ENCODE data around the gene SLC35E3. TPM values are rescaled to one million over a fixed set of nuclear protein-coding genes. Genes with fewer than 3 reads are reported as not detected.
"Not testable (repeated sequence)": the region's sequence is repeated elsewhere in the genome, so short reads cannot be mapped to it uniquely, and the experiment has no call there.

The SLC35E3 gene
- total RNA-seq, 2 donors from 2014 or later = 6.8 to 7.1 TPM

GRCh38 chr12:68809190-68810026 is 63.4 kb downstream of the SLC35E3 start:
- intact Hi-C loops (cut with DNase I) = loop anchor here (10.0 kb wide), 1 partner anchor 65 kb away; the partner anchor contains the start of gene SLC35E3
- no peak for TF ChIP-seq CTCF (IDR thresholded peaks at IDR 0.05)
- peak overlapping the region in 1 of 2 donors; percentile 98 for H3K9ac ChIP-seq (ENCODE audit: low read depth in 2 of 2, low read length in 2 of 2)
- H3K27ac ChIP-seq = peak overlapping the region; percentile 100
- no peak for DNase-seq
- H3K27me3 ChIP-seq = no peaks in the 10 kb centered on the region
- H3K36me3 ChIP-seq = no peaks in the 10 kb centered on the region
- no peaks in the 10 kb centered on the region for H3K9me3 ChIP-seq
- H3K4me3 ChIP-seq = peak overlapping the region; percentile 85
- no peaks in the 10 kb centered on the region for H3K4me1 ChIP-seq

GRCh38 chr12:68810027-68810389 is 64.0 kb downstream of the SLC35E3 start:
- H3K36me3 ChIP-seq; H3K27me3 ChIP-seq; H3K4me3 ChIP-seq; H3K9me3 ChIP-seq; intact Hi-C loops (cut with DNase I); H3K4me1 ChIP-seq; DNase-seq; H3K27ac ChIP-seq: not testable (repeated sequence)
- peak overlapping the region in 1 of 2 donors; percentile 19 for H3K9ac ChIP-seq (ENCODE audit: low read depth in 2 of 2, low read length in 2 of 2)

- intact Hi-C loops (cut with DNase I); H3K9me3 ChIP-seq; H3K27ac ChIP-seq; H3K36me3 ChIP-seq; DNase-seq; H3K4me3 ChIP-seq; H3K9ac ChIP-seq (ENCODE audit: low read depth in 2 of 2, low read length in 2 of 2); H3K4me1 ChIP-seq; H3K27me3 ChIP-seq: not testable (repeated sequence)
Observed at GRCh38 chr12:68811573-68811972, 65.6 kb downstream of the SLC35E3 start.

- no peaks in the 10 kb centered on the region for H3K9me3 ChIP-seq
- TF ChIP-seq CTCF (IDR thresholded peaks at IDR 0.05) = no peak
- H3K4me3 ChIP-seq = no peak overlapping the region
- no peaks in the 10 kb centered on the region for H3K4me1 ChIP-seq
- H3K27ac ChIP-seq = no peak overlapping the region
- intact Hi-C loops (cut with DNase I) = no loop called here
- no peak overlapping the region for H3K9ac ChIP-seq (ENCODE audit: low read depth in 2 of 2, low read length in 2 of 2)
- no peak for DNase-seq
- H3K36me3 ChIP-seq = peaks cover 5% of the 10 kb centered on the region
- no peaks in the 10 kb centered on the region for H3K27me3 ChIP-seq
Observed at GRCh38 chr12:68812553-68813241, 66.7 kb downstream of the SLC35E3 start.

GRCh38 chr12:68813242-68813593 is 67.2 kb downstream of the SLC35E3 start:
- no peak for DNase-seq
- Histone ChIP-seq H3K9me3 (no peaks in the 10 kb centered on the region), H3K27me3 (no peaks in the 10 kb centered on the region), H3K4me1 (no peaks in the 10 kb centered on the region), H3K36me3 (peaks cover 5% of the 10 kb centered on the region), H3K9ac (ENCODE audit: low read depth in 2 of 2, low read length in 2 of 2) (no peak overlapping the region), H3K27ac (no peak overlapping the region), H3K4me3 (no peak overlapping the region)
- intact Hi-C loops (cut with DNase I) = no loop called here
- no peak for TF ChIP-seq CTCF (IDR thresholded peaks at IDR 0.05)

GRCh38 chr12:68814490-68815231 is 68.7 kb downstream of the SLC35E3 start:
- H3K27ac ChIP-seq = no peak overlapping the region
- no peaks in the 10 kb centered on the region for H3K4me1 ChIP-seq
- no peak overlapping the region for H3K4me3 ChIP-seq
- H3K9me3 ChIP-seq = no peaks in the 10 kb centered on the region
- intact Hi-C loops (cut with DNase I) = no loop called here
- no peaks in the 10 kb centered on the region for H3K27me3 ChIP-seq
- no peak overlapping the region for H3K9ac ChIP-seq (ENCODE audit: low read depth in 2 of 2, low read length in 2 of 2)
- DNase-seq = no peak
- peaks cover 5% of the 10 kb centered on the region for H3K36me3 ChIP-seq
- no peak for TF ChIP-seq CTCF (IDR thresholded peaks at IDR 0.05)

Measured in colonic mucosa (tissue), 4 donors.